PC-3 (cell line): ENCODE measurements around the gene GLS. TPM values are rescaled to one million over a fixed set of nuclear protein-coding genes. Genes with fewer than 3 reads are reported as not detected.
A peak's percentile ranks its signal among the peaks of the same experiment; 100 is the strongest.

Experiments
- ATAC-seq: fragments of 200-7000 bp; cut with Tn5 transposase; 2 replicates; pipeline ENCODE4 v1.9.1; 2020; ENCODE audit warnings: mild to moderate bottlenecking, moderate library complexity
- BruUV-seq: library from RNA; stranded (reverse); fragments of 400-500 nt; replicated peaks from 2 replicates; lab custom pipeline; 2021; lab: Mats Ljungman, UMichigan
- CTCF ChIA-PET: fragments of 300-600 bp; sonication (Branson Sonifier 250); formaldehyde crosslinking; loops from one replicate; lab custom pipeline; 2022; ENCODE audit warnings: antibody characterized with exemption; lab: Charles Lee
- POLR2A ChIA-PET: fragments of 300-600 bp; sonication (Branson Sonifier 250); formaldehyde crosslinking; loops from one replicate; lab custom pipeline; 2022; ENCODE audit warnings: antibody characterized with exemption; ENCODE audit not compliant: unreplicated experiment; lab: Charles Lee
- DNase-seq: peaks from one replicate; pipeline ENCODE4 v3.0.0-alpha.2; 2015
- H2AFZ ChIP-seq: fragments of 300-600 bp; sonication (generic); 2 replicates; pipeline ENCODE4 v1.6.0; 2016; ENCODE audit warnings: antibody characterized with exemption, low read length
- H3F3A ChIP-seq: fragments of 300-600 bp; sonication (generic); one replicate; pipeline ENCODE4 v1.6.0; 2017; ENCODE audit warnings: antibody characterized with exemption, low read length, control low read depth, mild to moderate bottlenecking; ENCODE audit not compliant: unreplicated experiment
- H3K27ac ChIP-seq: fragments of 300-600 bp; sonication (generic); 2 replicates; pipeline ENCODE4 v1.5.1; 2016; ENCODE audit warnings: mild to moderate bottlenecking, low read length
- H3K27me3 ChIP-seq: fragments of 300-600 bp; sonication (generic); 2 replicates; pipeline ENCODE4 v1.6.1; 2016; ENCODE audit warnings: low read length, mixed read lengths
- H3K36me3 ChIP-seq: fragments of 300-600 bp; sonication (generic); 2 replicates; pipeline ENCODE4 v1.6.1; 2016; ENCODE audit warnings: low read depth, mixed run types, low read length, mixed read lengths
- H3K4me1 ChIP-seq: fragments of 300-600 bp; sonication (generic); 2 replicates; pipeline ENCODE4 v1.5.1; 2016; ENCODE audit warnings: low read length; ENCODE audit not compliant: insufficient read depth
- H3K4me2 ChIP-seq: fragments of 300-600 bp; sonication (generic); 2 replicates; pipeline ENCODE4 v1.6.0; 2016; ENCODE audit warnings: low read length
- H3K4me3 ChIP-seq: fragments of 300-600 bp; sonication (generic); 2 replicates; pipeline ENCODE4 v1.5.1; 2016; ENCODE audit warnings: mild to moderate bottlenecking, low read length, mixed read lengths
- H3K79me2 ChIP-seq: fragments of 300-600 bp; sonication (generic); 2 replicates; pipeline ENCODE4 v1.6.1; 2017; ENCODE audit warnings: low read length, mixed read lengths
- H3K9ac ChIP-seq: fragments of 300-600 bp; sonication (generic); 2 replicates; pipeline ENCODE4 v1.6.0; 2016; ENCODE audit warnings: mild to moderate bottlenecking, low read length
- H3K9me2 ChIP-seq: fragments of 300-600 bp; sonication (generic); replicated peaks from 2 replicates; pipeline ENCODE4 v1.6.1; 2016; ENCODE audit warnings: mixed run types, low read length, mixed read lengths
- H3K9me3 ChIP-seq: fragments of 300-600 bp; sonication (generic); 2 replicates; pipeline ENCODE4 v1.6.1; 2016; ENCODE audit warnings: low read length, mixed read lengths
- H4K20me1 ChIP-seq: fragments of 300-600 bp; sonication (generic); 2 replicates; pipeline ENCODE4 v1.6.1; 2016; ENCODE audit warnings: low read length, mixed read lengths
- EZH2 ChIP-seq: fragments of 300-600 bp; sonication (generic); IDR thresholded peaks from one replicate; pipeline ENCODE4 v1.6.1; 2017; ENCODE audit warnings: antibody characterized with exemption, mild to moderate bottlenecking, low read length; ENCODE audit not compliant: unreplicated experiment
- EZH2phosphoT487 ChIP-seq: fragments of 300-600 bp; sonication (generic); IDR thresholded peaks from 2 replicates; pipeline ENCODE4 v1.6.1; 2018; ENCODE audit warnings: mild to moderate bottlenecking, antibody characterized with exemption, low read length, borderline replicate concordance
- intact Hi-C: fragments of 100-400 bp; cut with micrococcal nuclease; formaldehyde crosslinking; loops from 2 replicates; pipeline ENCODE4 v1.9.0; 2023
- total RNA-seq: library from RNA; depleted of rRNA; stranded (reverse); fragments of >200 nt; gene quantifications from 2 replicates; pipeline ENCODE4 v1.2.3, GENCODE V29; 2014
- TF ChIP-seq, protein P1 (sequence below): fragments of 300-600 bp; sonication (generic); conservative IDR thresholded peaks from 2 replicates; pipeline ENCODE4 v1.5.1; 2017; ENCODE audit warnings: antibody characterized with exemption, low read depth, mild to moderate bottlenecking, low read length

The GLS gene
- total RNA-seq, 1 experiment from 2014 or later, result 67.4 TPM

DNA sequence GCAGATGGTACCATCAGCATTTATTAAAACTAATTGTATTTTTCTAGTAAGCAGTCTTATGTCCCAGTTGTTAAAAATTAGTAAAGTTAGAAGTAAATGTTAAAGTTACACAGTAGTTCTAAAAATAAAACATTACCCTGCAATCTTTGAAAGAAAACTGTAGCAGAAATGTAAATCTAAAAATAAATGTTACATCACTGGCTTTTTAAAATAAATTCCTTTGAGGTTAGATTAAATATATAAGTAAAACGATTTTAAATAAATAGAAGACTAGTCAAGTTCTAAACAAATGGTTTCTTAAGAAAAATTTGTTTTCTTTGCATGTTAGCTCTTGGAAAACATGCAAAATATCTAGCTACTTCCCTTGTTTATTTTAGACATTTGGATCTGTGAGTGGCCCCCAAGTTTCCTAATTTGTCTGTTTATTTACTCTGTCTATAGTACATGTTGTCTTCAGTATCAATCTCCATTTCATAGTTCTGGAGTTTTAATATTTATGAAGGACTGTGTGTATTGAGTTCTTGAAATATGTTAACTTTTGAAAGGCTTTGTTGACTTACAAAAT lies 58.2 kb downstream of the GLS start:
- TF ChIP-seq EZH2 (no peak), EZH2phosphoT487 (no peak)
- TF ChIP-seq, protein P1, sequence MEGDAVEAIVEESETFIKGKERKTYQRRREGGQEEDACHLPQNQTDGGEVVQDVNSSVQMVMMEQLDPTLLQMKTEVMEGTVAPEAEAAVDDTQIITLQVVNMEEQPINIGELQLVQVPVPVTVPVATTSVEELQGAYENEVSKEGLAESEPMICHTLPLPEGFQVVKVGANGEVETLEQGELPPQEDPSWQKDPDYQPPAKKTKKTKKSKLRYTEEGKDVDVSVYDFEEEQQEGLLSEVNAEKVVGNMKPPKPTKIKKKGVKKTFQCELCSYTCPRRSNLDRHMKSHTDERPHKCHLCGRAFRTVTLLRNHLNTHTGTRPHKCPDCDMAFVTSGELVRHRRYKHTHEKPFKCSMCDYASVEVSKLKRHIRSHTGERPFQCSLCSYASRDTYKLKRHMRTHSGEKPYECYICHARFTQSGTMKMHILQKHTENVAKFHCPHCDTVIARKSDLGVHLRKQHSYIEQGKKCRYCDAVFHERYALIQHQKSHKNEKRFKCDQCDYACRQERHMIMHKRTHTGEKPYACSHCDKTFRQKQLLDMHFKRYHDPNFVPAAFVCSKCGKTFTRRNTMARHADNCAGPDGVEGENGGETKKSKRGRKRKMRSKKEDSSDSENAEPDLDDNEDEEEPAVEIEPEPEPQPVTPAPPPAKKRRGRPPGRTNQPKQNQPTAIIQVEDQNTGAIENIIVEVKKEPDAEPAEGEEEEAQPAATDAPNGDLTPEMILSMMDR, result no peak
- Histone ChIP-seq H4K20me1 (no peaks in the 10 kb centered on the region), H3K9me3 (no peaks in the 10 kb centered on the region), H3K4me1 (no peaks in the 10 kb centered on the region), H3K27me3 (no peaks in the 10 kb centered on the region), H3F3A (peaks cover 7% of the 10 kb centered on the region), H3K4me3 (no peak overlapping the region), H3K27ac (no peak overlapping the region), H3K9me2 (no peaks in the 10 kb centered on the region), H3K9ac (no peak overlapping the region), H3K79me2 (no peaks in the 10 kb centered on the region), H2AFZ (no peak overlapping the region), H3K4me2 (no peak overlapping the region), H3K36me3 (peaks cover 4% of the 10 kb centered on the region; the same call in 1 of the 2 replicates)
- ChIA-PET POLR2A (no interaction called here), CTCF (no interaction called here)
- no TSS peak for BruUV-seq
- intact Hi-C loops, result loop anchor here (5.0 kb wide), 1 partner anchor 37 kb away; no protein-coding TSS in a partner anchor
- DNase-seq, result no peak
- no peak for ATAC-seq

DNA sequence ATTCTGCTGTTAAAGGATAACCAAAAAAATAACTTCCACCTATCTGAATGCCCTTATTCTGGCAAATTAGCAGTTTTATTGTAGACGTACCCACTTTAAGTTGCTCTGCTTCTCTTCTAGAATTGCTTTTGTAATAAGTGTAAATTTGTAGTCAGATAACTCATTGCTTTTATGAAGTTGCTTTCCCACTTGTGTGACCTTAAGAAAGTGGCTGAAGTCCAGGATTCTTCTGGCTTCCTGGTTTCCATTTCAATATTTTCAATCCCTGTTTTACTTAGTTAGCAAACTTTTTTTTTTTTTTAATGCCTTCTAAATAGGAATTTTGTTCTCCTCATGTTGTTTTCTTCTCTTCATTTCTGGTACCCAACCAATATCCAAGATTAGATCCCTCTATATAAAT lies 59.8 kb downstream of the GLS start:
- no peak overlapping the region for H2AFZ ChIP-seq
- no peak overlapping the region for H3K4me3 ChIP-seq
- ATAC-seq (peak; percentile 29), DNase-seq (no peak)
- no peaks in the 10 kb centered on the region for H3K9me3 ChIP-seq
- BruUV-seq, result no TSS peak
- H3K9ac ChIP-seq, result no peak overlapping the region
- no peak for TF ChIP-seq EZH2phosphoT487
- no peak for TF ChIP-seq EZH2
- TF ChIP-seq, protein P1, result no peak
- intact Hi-C loops, result loop anchor here (5.0 kb wide), 1 partner anchor 103 kb away; no protein-coding TSS in a partner anchor
- H3K79me2 ChIP-seq, result no peaks in the 10 kb centered on the region
- ChIA-PET CTCF (no interaction called here), POLR2A (no interaction called here)
- no peaks in the 10 kb centered on the region for H3K4me1 ChIP-seq
- H3F3A ChIP-seq, result peaks cover 7% of the 10 kb centered on the region
- H3K27me3 ChIP-seq, result no peaks in the 10 kb centered on the region
- no peak overlapping the region for H3K4me2 ChIP-seq
- peaks cover 4% of the 10 kb centered on the region; the same call in 1 of the 2 replicates for H3K36me3 ChIP-seq
- H3K27ac ChIP-seq, result no peak overlapping the region
- H3K9me2 ChIP-seq, result no peaks in the 10 kb centered on the region
- H4K20me1 ChIP-seq, result no peaks in the 10 kb centered on the region

DNA sequence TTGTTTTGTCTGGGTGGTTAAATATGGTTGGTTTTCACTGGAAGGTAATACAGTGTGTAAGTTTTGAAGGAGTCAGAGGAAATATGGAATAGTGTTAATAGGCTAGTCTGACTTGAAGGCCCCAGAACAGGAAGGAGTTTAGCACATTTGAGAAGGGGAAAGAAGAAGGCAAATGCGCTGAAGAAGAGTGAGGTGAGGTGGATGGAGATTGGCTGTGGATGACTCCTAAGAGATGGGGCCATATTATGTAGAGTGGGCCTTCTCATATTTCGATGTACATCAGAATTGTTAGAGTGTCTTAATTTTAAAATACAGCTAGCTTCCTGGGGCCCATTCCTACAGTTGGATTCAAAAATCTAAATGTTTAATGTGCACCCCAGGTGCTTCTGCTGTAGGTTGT lies 61.0 kb downstream of the GLS start:
- BruUV-seq, result no TSS peak
- ChIA-PET POLR2A (no interaction called here), CTCF (no interaction called here)
- H3K79me2 ChIP-seq, result no peaks in the 10 kb centered on the region
- TF ChIP-seq EZH2phosphoT487, result no peak
- TF ChIP-seq EZH2, result no peak
- TF ChIP-seq, protein P1, result no peak
- no peaks in the 10 kb centered on the region for H4K20me1 ChIP-seq
- no peak overlapping the region for H3K9ac ChIP-seq
- H3K4me3 ChIP-seq, result no peak overlapping the region
- no peaks in the 10 kb centered on the region for H3K9me2 ChIP-seq
- no peaks in the 10 kb centered on the region for H3K9me3 ChIP-seq
- H3K36me3 ChIP-seq, result peaks cover 4% of the 10 kb centered on the region; the same call in 1 of the 2 replicates
- intact Hi-C loops, result loop anchor here (5.0 kb wide), 1 partner anchor 104 kb away; no protein-coding TSS in a partner anchor
- DNase-seq (no peak), ATAC-seq (no peak)
- peaks cover 7% of the 10 kb centered on the region for H3F3A ChIP-seq
- no peak overlapping the region for H2AFZ ChIP-seq
- H3K27me3 ChIP-seq, result no peaks in the 10 kb centered on the region
- no peak overlapping the region for H3K4me2 ChIP-seq
- no peak overlapping the region for H3K27ac ChIP-seq
- 0 out of 2 replicates have a peak, but pooled peaks cover 2% of the 10 kb centered on the region for H3K4me1 ChIP-seq
